ENCODE data around the gene ISL2. TPM values are rescaled to one million over a fixed set of nuclear protein-coding genes. Genes with fewer than 3 reads are reported as not detected.

Gene ISL2
- total RNA-seq, 1 experiment from 2014 or later, result 8.3 TPM

DNA sequence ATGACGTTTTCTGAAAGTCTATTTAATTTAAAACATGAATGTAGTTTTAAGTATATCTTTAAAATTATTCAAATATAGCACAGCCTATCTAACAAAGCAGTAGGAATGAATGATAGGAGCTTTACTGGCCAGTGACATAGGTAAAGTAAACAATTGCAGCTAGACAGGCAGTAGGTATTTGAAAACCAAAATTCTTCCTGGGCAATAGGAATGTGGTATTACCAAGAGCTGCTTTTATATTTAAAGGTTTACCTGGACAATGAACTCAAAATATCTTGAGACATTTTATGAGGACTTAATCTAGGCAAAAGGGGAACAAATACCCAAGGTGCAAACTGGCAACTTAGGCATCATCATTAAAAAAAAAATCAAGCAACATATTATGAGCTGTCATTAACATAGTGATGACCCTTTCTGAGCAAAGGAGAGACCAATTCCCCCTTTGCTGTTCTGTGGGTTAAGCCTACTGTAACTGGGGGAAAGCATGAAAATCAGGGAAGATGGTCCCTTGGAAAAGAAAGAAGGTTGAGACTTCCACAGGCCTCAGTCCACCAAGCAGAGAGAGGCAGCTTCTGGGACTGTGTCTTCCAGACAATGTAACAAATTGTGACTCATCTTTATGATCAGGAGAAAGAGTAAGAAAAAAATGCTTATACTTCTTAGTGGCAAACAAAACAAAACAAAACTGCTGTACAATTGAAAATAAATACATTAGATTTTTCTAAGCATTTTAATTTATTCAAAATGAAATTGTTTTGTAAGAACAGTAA lies 12.9 kb downstream of the ISL2 start:
- H2AFZ ChIP-seq (ENCODE audit: low read length), result no peak overlapping the region
- H4K20me1 ChIP-seq (ENCODE audit: insufficient read depth, low read depth, low read length), result no peaks in the 10 kb centered on the region
- no peak overlapping the region for H3K4me2 ChIP-seq (ENCODE audit: low read depth, low read length, poor library complexity, severe bottlenecking)
- H3K36me3 ChIP-seq (ENCODE audit: insufficient read depth, low read length), result no peaks in the 10 kb centered on the region
- H3K27ac ChIP-seq (ENCODE audit: low read length), result no peak overlapping the region
- H3K9me2 ChIP-seq (replicated peaks; ENCODE audit: insufficient read depth, low read length), result no peaks in the 10 kb centered on the region
- no peak for DNase-seq
- H3K79me2 ChIP-seq (ENCODE audit: low read length), result no peaks in the 10 kb centered on the region
- peaks cover 7% of the 10 kb centered on the region for H3K4me1 ChIP-seq (ENCODE audit: low read length)
- H3K27me3 ChIP-seq (ENCODE audit: low read length), result no peaks in the 10 kb centered on the region
- H3K4me3 ChIP-seq (ENCODE audit: low read length), result no peak overlapping the region
- H3K9me3 ChIP-seq (ENCODE audit: low read length), result no peaks in the 10 kb centered on the region
- H3K9ac ChIP-seq (ENCODE audit: low read length), result no peak overlapping the region

DNA sequence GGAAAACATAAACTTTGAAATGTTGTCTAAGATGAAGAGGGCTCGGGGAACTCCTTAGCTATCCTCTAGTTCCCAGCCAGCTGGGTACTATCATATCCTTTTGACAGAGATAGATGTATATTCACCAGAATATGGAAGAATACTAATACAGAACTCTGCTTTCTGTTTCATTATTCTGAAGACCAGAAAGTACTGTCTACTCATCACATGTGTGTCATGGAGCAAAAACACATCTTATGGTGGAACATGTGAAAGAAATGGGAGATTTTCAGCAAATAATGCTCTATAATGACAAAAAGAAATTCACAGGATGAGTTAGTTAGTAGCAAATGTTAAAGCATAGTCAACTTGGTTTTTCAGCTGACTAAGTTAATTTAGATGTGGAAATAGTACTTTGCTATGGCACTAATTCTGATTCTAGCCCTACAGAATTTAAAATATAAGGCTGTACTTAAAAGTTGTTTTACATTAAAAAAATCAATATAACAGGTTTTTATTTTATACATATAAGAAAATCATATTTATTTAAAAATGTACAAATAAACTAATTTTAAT lies 16.5 kb downstream of the ISL2 start:
- H3K9ac ChIP-seq (ENCODE audit: low read length), result no peak overlapping the region
- DNase-seq, result no peak

DNA sequence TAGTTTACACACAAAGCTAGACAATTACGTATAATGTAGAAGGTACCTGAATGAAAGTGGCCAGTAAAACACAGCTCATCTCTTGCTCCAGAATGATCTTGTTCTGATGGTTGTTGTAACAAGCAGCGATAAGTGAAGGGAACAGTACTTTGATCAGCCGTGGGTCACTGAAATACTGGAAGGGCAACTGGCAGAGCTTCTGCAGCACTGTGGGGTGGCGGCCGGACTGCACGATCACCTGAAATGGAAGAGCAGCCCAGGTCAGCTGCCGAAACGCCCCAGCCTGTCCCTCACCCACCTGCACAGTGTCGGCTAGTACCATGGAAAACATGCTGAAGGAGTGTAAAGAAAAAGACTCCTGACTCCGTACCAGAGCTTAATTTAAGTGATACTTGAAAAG lies 17.3 kb downstream of the ISL2 start:
- H3K4me1 ChIP-seq (ENCODE audit: low read length), result peaks cover 7% of the 10 kb centered on the region
- no peak overlapping the region for H3K4me2 ChIP-seq (ENCODE audit: low read depth, low read length, poor library complexity, severe bottlenecking)
- no peaks in the 10 kb centered on the region for H3K36me3 ChIP-seq (ENCODE audit: insufficient read depth, low read length)
- no peaks in the 10 kb centered on the region for H3K9me3 ChIP-seq (ENCODE audit: low read length)
- no peak for DNase-seq
- no peak overlapping the region for H2AFZ ChIP-seq (ENCODE audit: low read length)
- no peaks in the 10 kb centered on the region for H3K79me2 ChIP-seq (ENCODE audit: low read length)
- H3K9me2 ChIP-seq (replicated peaks; ENCODE audit: insufficient read depth, low read length), result no peaks in the 10 kb centered on the region
- H3K27me3 ChIP-seq (ENCODE audit: low read length), result no peaks in the 10 kb centered on the region
- H3K9ac ChIP-seq (ENCODE audit: low read length), result no peak overlapping the region
- no peak overlapping the region for H3K27ac ChIP-seq (ENCODE audit: low read length)
- no peaks in the 10 kb centered on the region for H4K20me1 ChIP-seq (ENCODE audit: insufficient read depth, low read depth, low read length)
- H3K4me3 ChIP-seq (ENCODE audit: low read length), result no peak overlapping the region

More for the DNA sequence above, 16.5 kb downstream of the ISL2 start:
- Histone ChIP-seq H3K4me3 (ENCODE audit: low read length) (no peak overlapping the region), H3K4me2 (ENCODE audit: low read depth, low read length, poor library complexity, severe bottlenecking) (no peak overlapping the region), H3K4me1 (ENCODE audit: low read length) (peaks cover 7% of the 10 kb centered on the region), H3K27ac (ENCODE audit: low read length) (no peak overlapping the region), H3K79me2 (ENCODE audit: low read length) (no peaks in the 10 kb centered on the region), H3K9me3 (ENCODE audit: low read length) (no peaks in the 10 kb centered on the region), H3K36me3 (ENCODE audit: insufficient read depth, low read length) (no peaks in the 10 kb centered on the region), H3K27me3 (ENCODE audit: low read length) (no peaks in the 10 kb centered on the region), H3K9me2 (replicated peaks; ENCODE audit: insufficient read depth, low read length) (no peaks in the 10 kb centered on the region), H2AFZ (ENCODE audit: low read length) (no peak overlapping the region), H4K20me1 (ENCODE audit: insufficient read depth, low read depth, low read length) (no peaks in the 10 kb centered on the region)

- H3K9me2 ChIP-seq (replicated peaks; ENCODE audit: insufficient read depth, low read length), result no peaks in the 10 kb centered on the region
- H3K36me3 ChIP-seq (ENCODE audit: insufficient read depth, low read length), result no peaks in the 10 kb centered on the region
- no peak overlapping the region for H3K4me3 ChIP-seq (ENCODE audit: low read length)
- no peak overlapping the region for H3K4me2 ChIP-seq (ENCODE audit: low read depth, low read length, poor library complexity, severe bottlenecking)
- no peaks in the 10 kb centered on the region for H3K9me3 ChIP-seq (ENCODE audit: low read length)
- no peak overlapping the region for H3K27ac ChIP-seq (ENCODE audit: low read length)
- H3K27me3 ChIP-seq (ENCODE audit: low read length), result no peaks in the 10 kb centered on the region
- no peak for DNase-seq
- no peaks in the 10 kb centered on the region for H3K79me2 ChIP-seq (ENCODE audit: low read length)
- H3K4me1 ChIP-seq (ENCODE audit: low read length), result peaks cover 7% of the 10 kb centered on the region
- H4K20me1 ChIP-seq (ENCODE audit: insufficient read depth, low read depth, low read length), result no peaks in the 10 kb centered on the region
- no peak overlapping the region for H2AFZ ChIP-seq (ENCODE audit: low read length)
- no peak overlapping the region for H3K9ac ChIP-seq (ENCODE audit: low read length)
Measured at GRCh38 chr15:76354823-76355440, 18.4 kb downstream of the ISL2 start.

GRCh38 chr15:76358453-76358852 lies 21.9 kb downstream of the ISL2 start:
- Histone ChIP-seq H3K9ac (ENCODE audit: low read length) (no peak overlapping the region), H3K27ac (ENCODE audit: low read length) (no peak overlapping the region), H3K4me2 (ENCODE audit: low read depth, low read length, poor library complexity, severe bottlenecking) (no peak overlapping the region), H2AFZ (ENCODE audit: low read length) (no peak overlapping the region), H3K27me3 (ENCODE audit: low read length) (no peaks in the 10 kb centered on the region), H3K9me3 (ENCODE audit: low read length) (no peaks in the 10 kb centered on the region), H3K4me1 (ENCODE audit: low read length) (no peaks in the 10 kb centered on the region), H3K4me3 (ENCODE audit: low read length) (no peak overlapping the region), H3K79me2 (ENCODE audit: low read length) (no peaks in the 10 kb centered on the region), H3K9me2 (replicated peaks; ENCODE audit: insufficient read depth, low read length) (no peaks in the 10 kb centered on the region), H3K36me3 (ENCODE audit: insufficient read depth, low read length) (no peaks in the 10 kb centered on the region), H4K20me1 (ENCODE audit: insufficient read depth, low read depth, low read length) (no peaks in the 10 kb centered on the region)
- DNase-seq, result no peak

DNA sequence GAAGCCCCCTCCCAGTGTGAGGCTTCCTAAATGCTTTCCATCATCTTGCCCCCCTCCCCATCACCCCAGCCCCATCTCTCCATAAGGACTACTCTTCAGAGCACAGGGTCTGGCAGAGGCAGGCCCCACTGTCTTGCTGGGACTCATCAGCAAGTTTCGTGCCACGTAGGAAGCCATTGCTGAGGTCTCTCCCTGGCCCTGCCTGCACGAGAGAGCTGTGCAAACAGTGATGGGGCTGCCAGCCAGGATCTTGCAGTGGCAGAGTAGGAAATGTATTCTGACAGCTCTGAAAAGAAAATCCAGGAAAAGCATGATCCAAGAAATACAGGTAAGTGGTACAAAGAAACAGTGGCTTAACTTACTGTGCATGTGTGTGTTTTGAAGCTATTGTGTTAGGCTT lies 22.6 kb downstream of the ISL2 start:
- Histone ChIP-seq H3K4me3 (ENCODE audit: low read length) (no peak overlapping the region), H2AFZ (ENCODE audit: low read length) (no peak overlapping the region), H3K9ac (ENCODE audit: low read length) (no peak overlapping the region), H3K9me2 (replicated peaks; ENCODE audit: insufficient read depth, low read length) (no peaks in the 10 kb centered on the region), H3K4me2 (ENCODE audit: low read depth, low read length, poor library complexity, severe bottlenecking) (no peak overlapping the region), H3K4me1 (ENCODE audit: low read length) (no peaks in the 10 kb centered on the region), H3K27me3 (ENCODE audit: low read length) (no peaks in the 10 kb centered on the region), H3K36me3 (ENCODE audit: insufficient read depth, low read length) (no peaks in the 10 kb centered on the region), H3K27ac (ENCODE audit: low read length) (no peak overlapping the region), H4K20me1 (ENCODE audit: insufficient read depth, low read depth, low read length) (no peaks in the 10 kb centered on the region), H3K9me3 (ENCODE audit: low read length) (no peaks in the 10 kb centered on the region), H3K79me2 (ENCODE audit: low read length) (no peaks in the 10 kb centered on the region)
- DNase-seq, result no peak

DNA sequence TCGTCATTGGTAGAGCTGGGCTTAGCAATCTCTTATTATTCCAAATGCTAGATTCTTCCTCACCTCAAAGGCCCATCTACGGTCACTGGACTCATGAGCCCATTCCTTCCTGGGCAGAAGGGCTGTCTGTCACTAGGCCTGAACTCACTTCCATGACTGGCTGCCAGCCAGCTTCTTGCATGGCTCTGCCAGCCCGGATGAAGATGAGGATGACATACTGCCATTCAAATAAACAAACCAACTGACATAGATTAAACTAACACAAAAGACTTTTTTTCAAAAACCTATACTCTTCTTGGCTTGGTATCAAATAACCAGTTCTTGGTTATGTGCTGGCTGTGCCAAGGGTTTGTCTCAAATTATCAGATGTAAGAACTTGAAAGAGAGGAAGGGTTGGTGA lies 23.8 kb downstream of the ISL2 start:
- no peaks in the 10 kb centered on the region for H3K27me3 ChIP-seq (ENCODE audit: low read length)
- H3K9me2 ChIP-seq (replicated peaks; ENCODE audit: insufficient read depth, low read length), result no peaks in the 10 kb centered on the region
- no peak overlapping the region for H3K4me2 ChIP-seq (ENCODE audit: low read depth, low read length, poor library complexity, severe bottlenecking)
- no peaks in the 10 kb centered on the region for H3K4me1 ChIP-seq (ENCODE audit: low read length)
- H4K20me1 ChIP-seq (ENCODE audit: insufficient read depth, low read depth, low read length), result no peaks in the 10 kb centered on the region
- H2AFZ ChIP-seq (ENCODE audit: low read length), result no peak overlapping the region
- no peaks in the 10 kb centered on the region for H3K79me2 ChIP-seq (ENCODE audit: low read length)
- DNase-seq, result no peak
- H3K9me3 ChIP-seq (ENCODE audit: low read length), result no peaks in the 10 kb centered on the region
- H3K9ac ChIP-seq (ENCODE audit: low read length), result no peak overlapping the region
- H3K27ac ChIP-seq (ENCODE audit: low read length), result no peak overlapping the region
- no peaks in the 10 kb centered on the region for H3K36me3 ChIP-seq (ENCODE audit: insufficient read depth, low read length)
- no peak overlapping the region for H3K4me3 ChIP-seq (ENCODE audit: low read length)

GRCh38 chr15:76363251-76363650 lies 26.7 kb downstream of the ISL2 start:
- Histone ChIP-seq H3K4me1 (ENCODE audit: low read length) (no peaks in the 10 kb centered on the region), H3K79me2 (ENCODE audit: low read length) (no peaks in the 10 kb centered on the region), H3K9me3 (ENCODE audit: low read length) (no peaks in the 10 kb centered on the region), H2AFZ (ENCODE audit: low read length) (no peak overlapping the region), H3K4me3 (ENCODE audit: low read length) (no peak overlapping the region), H4K20me1 (ENCODE audit: insufficient read depth, low read depth, low read length) (no peaks in the 10 kb centered on the region), H3K27me3 (ENCODE audit: low read length) (no peaks in the 10 kb centered on the region), H3K27ac (ENCODE audit: low read length) (no peak overlapping the region), H3K9ac (ENCODE audit: low read length) (no peak overlapping the region), H3K36me3 (ENCODE audit: insufficient read depth, low read length) (no peaks in the 10 kb centered on the region), H3K9me2 (replicated peaks; ENCODE audit: insufficient read depth, low read length) (no peaks in the 10 kb centered on the region), H3K4me2 (ENCODE audit: low read depth, low read length, poor library complexity, severe bottlenecking) (no peak overlapping the region)
- no peak for DNase-seq

Measured in Karpas-422 (cell line).